Measurements from ENCODE around the gene ATG16L1.

ATG16L1 gene

GRCh38 chr2:233303252-233303651, 51.8 kb downstream of the ATG16L1 start:
- TF ChIP-seq ZNF560 (tag by site-specific recombination; IDR thresholded peaks at IDR 0.05; ENCODE audit: borderline replicate concordance) (no peak), ZNF132 (tag by site-specific recombination; IDR thresholded peaks at IDR 0.05; ENCODE audit: borderline replicate concordance) (no peak), ZNF558 (tag by site-specific recombination; IDR thresholded peaks at IDR 0.05) (peak; percentile 90)
- H3K4me3 ChIP-seq (ENCODE audit: low read depth, low read length): no peak overlapping the region
- ChIA-PET POLR2A (interaction anchor here (0.7 kb wide), 1 partner anchor 97 kb away, joined by 5 read pairs; no protein-coding TSS in a partner anchor), CTCF (interaction anchor here (0.7 kb wide), 2 partner anchors 27 to 172 kb away, joined by 4 to 5 read pairs; no protein-coding TSS in a partner anchor)
- H3K4me1 ChIP-seq (ENCODE audit: control insufficient read depth, insufficient read depth, low read length): no peaks in the 10 kb centered on the region
- H3K27ac ChIP-seq (ENCODE audit: extremely low read depth, low read depth, low read length): no peak overlapping the region
- H3K36me3 ChIP-seq (ENCODE audit: control insufficient read depth in 2 of 2, insufficient read depth in 1 of 2, low read length in 2 of 2): no peaks in the 10 kb centered on the region
- H3K9me3 ChIP-seq (ENCODE audit: control insufficient read depth, insufficient read depth, low read depth, low read length): no peaks in the 10 kb centered on the region

DNA sequence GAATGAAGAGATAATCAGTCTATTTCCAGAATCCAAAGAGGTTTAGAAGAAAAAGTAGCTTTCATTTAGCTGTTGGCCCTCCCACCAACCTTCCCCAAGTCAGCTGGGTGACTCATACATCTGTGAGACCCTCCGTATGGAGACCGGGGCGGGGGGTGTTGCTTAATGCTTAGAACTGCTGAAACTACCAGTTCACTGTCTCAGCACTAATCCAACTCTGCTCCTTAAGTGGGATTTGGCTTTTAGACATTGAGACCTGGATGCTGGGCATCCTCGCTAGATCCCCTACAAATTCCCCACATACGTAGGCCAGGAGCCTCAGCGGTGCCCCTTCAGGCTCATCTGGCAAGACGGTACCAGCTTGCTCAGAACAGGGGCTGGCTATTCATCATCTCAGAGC, 56.1 kb downstream of the ATG16L1 start, which contains the start of gene SAG:
Gene SAG, plus strand, starts transcription at position 252 of the 400 bp plus-strand sequence. CDS start 1,374 bp downstream, outside the sequence.
- no peak within 1 kb of the TSS for H3K4me3 ChIP-seq (ENCODE audit: low read depth, low read length)
- POLR2A ChIA-PET: no interaction called here
- CTCF ChIA-PET: interaction anchor here (1.7 kb wide), 1 partner anchor 136 kb away, joined by 9 read pairs; no protein-coding TSS in a partner anchor
- TF ChIP-seq ZXDB (tag by site-specific recombination; IDR thresholded peaks at IDR 0.05): no peak
- TF ChIP-seq ZFHX2 (tag by site-specific recombination; conservative IDR thresholded peaks at IDR 0.05): no peak
- no peak for TF ChIP-seq ZNF423 (tag by site-specific recombination; IDR thresholded peaks at IDR 0.05)
- no peak for TF ChIP-seq KLF7 (tag by site-specific recombination; IDR thresholded peaks at IDR 0.05; ENCODE audit: borderline replicate concordance)
- TF ChIP-seq SALL2 (tag by site-specific recombination; IDR thresholded peaks at IDR 0.05; ENCODE audit: borderline replicate concordance): no peak
- TF ChIP-seq SCRT2 (tag by site-specific recombination; IDR thresholded peaks at IDR 0.05): no peak
- TF ChIP-seq ZNF433 (tag by site-specific recombination; IDR thresholded peaks at IDR 0.05; ENCODE audit: low read depth): no peak
- no peak for TF ChIP-seq ZNF610 (tag by site-specific recombination; IDR thresholded peaks at IDR 0.05; ENCODE audit: borderline replicate concordance)
- TF ChIP-seq ZNF292 (tag by site-specific recombination; IDR thresholded peaks at IDR 0.05; ENCODE audit: borderline replicate concordance, low read depth): no peak
- H3K27ac ChIP-seq (ENCODE audit: extremely low read depth, low read depth, low read length): no peak within 1 kb of the TSS
- no peaks in the 10 kb centered on the region for H3K36me3 ChIP-seq (ENCODE audit: control insufficient read depth in 2 of 2, insufficient read depth in 1 of 2, low read length in 2 of 2)
- H3K4me1 ChIP-seq (ENCODE audit: control insufficient read depth, insufficient read depth, low read length): no peaks in the 10 kb centered on the region
- H3K9me3 ChIP-seq (ENCODE audit: control insufficient read depth, insufficient read depth, low read depth, low read length): no peaks in the 10 kb centered on the region

DNA sequence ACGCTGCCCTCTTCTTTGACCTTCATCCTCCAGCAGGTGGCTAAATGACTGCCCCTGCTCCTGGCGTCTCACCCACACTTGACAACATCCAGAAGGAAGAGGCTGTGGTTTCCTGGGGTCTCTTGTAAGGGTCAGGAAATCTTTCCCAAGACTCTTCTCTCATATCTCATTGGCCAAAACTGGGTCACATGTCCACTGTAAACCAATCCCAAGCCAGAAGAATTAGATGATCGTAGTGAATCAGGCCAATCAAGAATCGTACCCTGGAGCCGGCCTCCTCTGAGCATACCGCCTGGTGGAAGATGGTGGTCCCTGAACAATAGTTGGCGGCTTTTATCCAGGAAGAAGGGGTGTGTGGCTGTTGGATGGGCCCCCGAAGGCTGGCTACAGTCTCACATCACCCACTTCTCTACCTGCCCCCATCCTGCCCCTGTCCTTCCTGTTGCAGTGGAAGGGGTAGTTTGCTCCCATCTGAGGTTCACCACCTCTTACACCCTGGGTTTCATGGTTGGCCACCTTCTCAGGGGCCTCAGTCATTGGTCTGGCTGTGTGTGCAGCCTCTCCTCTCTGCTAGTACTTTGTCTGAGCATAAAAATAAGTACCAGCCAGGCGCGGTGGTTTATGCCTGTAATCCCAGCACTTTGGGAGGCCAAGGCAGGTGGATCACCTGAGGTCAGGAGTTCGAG, 59.9 kb downstream of the ATG16L1 start:
- POLR2A ChIA-PET: no interaction called here
- CTCF ChIA-PET: interaction anchor here (0.7 kb wide), 1 partner anchor 271 kb away, joined by 3 read pairs; no protein-coding TSS in a partner anchor
- no peak for TF ChIP-seq YY2 (tag by site-specific recombination; IDR thresholded peaks at IDR 0.05)
- no peak for TF ChIP-seq ZNF76 (tag by site-specific recombination; IDR thresholded peaks at IDR 0.05; ENCODE audit: borderline replicate concordance, low read depth)
- TF ChIP-seq ZXDB (tag by site-specific recombination; IDR thresholded peaks at IDR 0.05): no peak
- TF ChIP-seq, protein P1, sequence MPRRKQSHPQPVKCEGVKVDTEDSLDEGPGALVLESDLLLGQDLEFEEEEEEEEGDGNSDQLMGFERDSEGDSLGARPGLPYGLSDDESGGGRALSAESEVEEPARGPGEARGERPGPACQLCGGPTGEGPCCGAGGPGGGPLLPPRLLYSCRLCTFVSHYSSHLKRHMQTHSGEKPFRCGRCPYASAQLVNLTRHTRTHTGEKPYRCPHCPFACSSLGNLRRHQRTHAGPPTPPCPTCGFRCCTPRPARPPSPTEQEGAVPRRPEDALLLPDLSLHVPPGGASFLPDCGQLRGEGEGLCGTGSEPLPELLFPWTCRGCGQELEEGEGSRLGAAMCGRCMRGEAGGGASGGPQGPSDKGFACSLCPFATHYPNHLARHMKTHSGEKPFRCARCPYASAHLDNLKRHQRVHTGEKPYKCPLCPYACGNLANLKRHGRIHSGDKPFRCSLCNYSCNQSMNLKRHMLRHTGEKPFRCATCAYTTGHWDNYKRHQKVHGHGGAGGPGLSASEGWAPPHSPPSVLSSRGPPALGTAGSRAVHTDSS (tag by site-specific recombination; IDR thresholded peaks at IDR 0.05): no peak
- TF ChIP-seq, protein P2, sequence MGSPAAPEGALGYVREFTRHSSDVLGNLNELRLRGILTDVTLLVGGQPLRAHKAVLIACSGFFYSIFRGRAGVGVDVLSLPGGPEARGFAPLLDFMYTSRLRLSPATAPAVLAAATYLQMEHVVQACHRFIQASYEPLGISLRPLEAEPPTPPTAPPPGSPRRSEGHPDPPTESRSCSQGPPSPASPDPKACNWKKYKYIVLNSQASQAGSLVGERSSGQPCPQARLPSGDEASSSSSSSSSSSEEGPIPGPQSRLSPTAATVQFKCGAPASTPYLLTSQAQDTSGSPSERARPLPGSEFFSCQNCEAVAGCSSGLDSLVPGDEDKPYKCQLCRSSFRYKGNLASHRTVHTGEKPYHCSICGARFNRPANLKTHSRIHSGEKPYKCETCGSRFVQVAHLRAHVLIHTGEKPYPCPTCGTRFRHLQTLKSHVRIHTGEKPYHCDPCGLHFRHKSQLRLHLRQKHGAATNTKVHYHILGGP (tag by site-specific recombination; IDR thresholded peaks at IDR 0.05): no peak
- TF ChIP-seq ZBTB17 (tag by site-specific recombination; IDR thresholded peaks at IDR 0.05): no peak
- no peak for TF ChIP-seq ZNF610 (tag by site-specific recombination; IDR thresholded peaks at IDR 0.05; ENCODE audit: borderline replicate concordance)
- TF ChIP-seq, protein P3, sequence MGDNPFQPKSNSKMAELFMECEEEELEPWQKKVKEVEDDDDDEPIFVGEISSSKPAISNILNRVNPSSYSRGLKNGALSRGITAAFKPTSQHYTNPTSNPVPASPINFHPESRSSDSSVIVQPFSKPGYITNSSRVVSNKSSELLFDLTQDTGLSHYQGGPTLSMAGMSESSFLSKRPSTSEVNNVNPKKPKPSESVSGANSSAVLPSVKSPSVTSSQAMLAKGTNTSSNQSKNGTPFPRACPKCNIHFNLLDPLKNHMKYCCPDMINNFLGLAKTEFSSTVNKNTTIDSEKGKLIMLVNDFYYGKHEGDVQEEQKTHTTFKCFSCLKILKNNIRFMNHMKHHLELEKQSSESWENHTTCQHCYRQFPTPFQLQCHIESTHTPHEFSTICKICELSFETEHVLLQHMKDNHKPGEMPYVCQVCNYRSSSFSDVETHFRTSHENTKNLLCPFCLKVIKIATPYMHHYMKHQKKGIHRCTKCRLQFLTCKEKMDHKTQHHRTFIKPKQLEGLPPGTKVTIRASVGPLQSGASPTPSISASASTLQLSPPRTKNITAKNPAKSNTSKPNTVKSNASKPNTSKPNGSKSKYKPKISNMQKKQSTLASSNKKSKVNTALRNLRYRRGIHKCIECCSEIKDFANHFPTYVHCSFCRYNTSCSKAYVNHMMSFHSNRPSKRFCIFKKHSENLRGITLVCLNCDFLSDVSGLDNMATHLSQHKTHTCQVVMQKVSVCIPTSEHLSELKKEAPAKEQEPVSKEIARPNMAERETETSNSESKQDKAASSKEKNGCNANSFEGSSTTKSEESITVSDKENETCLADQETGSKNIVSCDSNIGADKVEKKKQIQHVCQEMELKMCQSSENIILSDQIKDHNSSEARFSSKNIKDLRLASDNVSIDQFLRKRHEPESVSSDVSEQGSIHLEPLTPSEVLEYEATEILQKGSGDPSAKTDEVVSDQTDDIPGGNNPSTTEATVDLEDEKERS (tag by site-specific recombination; IDR thresholded peaks at IDR 0.05): no peak
- TF ChIP-seq ZNF366 (tag by site-specific recombination; conservative IDR thresholded peaks at IDR 0.05): no peak
- TF ChIP-seq ZIC2 (tag by site-specific recombination; IDR thresholded peaks at IDR 0.05): no peak
- TF ChIP-seq ZNF510 (tag by site-specific recombination; IDR thresholded peaks at IDR 0.05; ENCODE audit: insufficient replicate concordance): no peak
- TF ChIP-seq SCRT1 (tag by site-specific recombination; IDR thresholded peaks at IDR 0.05; ENCODE audit: borderline replicate concordance): no peak

More for the DNA sequence above, 59.9 kb downstream of the ATG16L1 start:
- no peaks in the 10 kb centered on the region for H3K9me3 ChIP-seq (ENCODE audit: control insufficient read depth, insufficient read depth, low read depth, low read length)
- H3K36me3 ChIP-seq (ENCODE audit: control insufficient read depth in 2 of 2, insufficient read depth in 1 of 2, low read length in 2 of 2): no peaks in the 10 kb centered on the region
- no peaks in the 10 kb centered on the region for H3K4me1 ChIP-seq (ENCODE audit: control insufficient read depth, insufficient read depth, low read length)
- no peak overlapping the region for H3K27ac ChIP-seq (ENCODE audit: extremely low read depth, low read depth, low read length)
- H3K4me3 ChIP-seq (ENCODE audit: low read depth, low read length): no peak overlapping the region

Data from HEK293 (cell line).